Fibroblast of mammary gland (primary cell): ENCODE data around the gene CHKB.
A peak's percentile ranks its signal among the peaks of the same experiment; 100 is the strongest.

Experiments
- DNase-seq: peaks from one replicate; pipeline ENCODE4 v3.0.0-alpha.2; 2010; ENCODE audit warnings: low read depth
- H3K4me3 ChIP-seq: 2 replicates; pipeline ENCODE4 v1.5.1; 2011; ENCODE audit warnings: low read depth, mild to moderate bottlenecking, low read length, moderate library complexity; ENCODE audit not compliant: control insufficient read depth
- CTCF ChIP-seq: conservative IDR thresholded peaks from 2 replicates; pipeline ENCODE4 v1.5.1; 2011; ENCODE audit warnings: low read depth, low read length, inconsistent platforms; ENCODE audit not compliant: control insufficient read depth, insufficient read depth

Gene CHKB

DNA sequence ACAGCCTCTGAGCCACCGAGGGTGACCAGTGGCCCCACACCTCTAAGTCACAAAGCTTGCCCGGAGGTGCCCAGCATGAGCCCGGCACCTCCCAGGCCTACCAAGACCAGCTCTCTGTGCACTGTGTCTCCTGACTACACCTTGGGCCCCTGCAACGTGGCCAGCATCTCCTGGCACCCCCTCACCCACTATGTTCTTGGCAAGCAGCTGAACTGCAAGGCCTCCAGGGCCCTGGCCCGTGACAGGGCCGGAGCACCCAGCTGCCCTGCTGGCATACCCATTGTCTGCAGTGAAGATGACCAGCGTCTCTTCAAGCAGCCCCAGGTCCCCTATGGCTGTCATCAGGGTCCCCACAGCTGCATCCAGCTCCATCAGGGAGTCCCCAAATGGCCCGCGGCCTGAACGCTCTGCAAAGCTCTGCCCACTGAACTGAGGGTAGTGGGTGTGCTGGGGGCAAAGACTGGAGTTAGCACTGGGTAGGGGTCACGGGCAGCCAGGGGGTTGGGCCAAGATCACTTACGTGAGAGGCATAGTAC lies 43.7 kb upstream of the CHKB start:
- TF ChIP-seq CTCF = no peak
- no peak for DNase-seq
- no peak overlapping the region for H3K4me3 ChIP-seq

DNA sequence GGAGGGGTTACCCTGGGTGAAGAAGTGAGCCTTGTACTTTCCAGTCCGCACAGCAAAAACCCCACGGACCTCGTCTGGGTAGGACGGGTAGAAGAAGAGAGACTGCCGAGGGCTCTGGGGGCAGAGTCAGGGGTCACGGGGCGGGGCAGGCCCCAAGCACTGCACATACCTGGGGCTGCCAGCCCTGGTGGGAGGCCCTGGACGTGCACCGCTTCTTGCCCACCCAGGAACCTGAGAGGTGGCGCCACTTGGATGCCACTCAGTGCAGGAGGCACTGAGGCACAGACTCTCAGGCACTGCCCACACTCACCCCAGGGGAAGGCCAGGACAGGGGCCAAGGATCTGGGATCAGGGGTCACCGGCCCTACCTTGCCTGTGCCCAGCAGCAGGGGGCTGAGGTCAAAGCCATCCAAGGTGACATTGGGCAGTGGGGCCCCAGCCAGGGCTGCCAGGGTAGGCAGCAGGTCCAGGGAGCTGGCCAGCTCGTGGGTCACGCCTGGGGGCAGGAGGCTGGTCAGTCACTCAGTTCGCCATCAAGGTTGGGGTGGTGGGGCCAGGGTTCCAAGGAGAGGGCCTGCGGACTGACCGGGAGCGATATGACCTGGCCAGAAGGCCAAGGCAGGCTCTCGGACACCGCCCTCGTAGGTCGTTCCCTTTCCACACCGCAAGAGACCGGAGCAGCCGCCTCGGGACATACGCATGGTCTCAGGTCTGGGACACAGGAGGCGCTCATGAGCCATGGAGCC lies 43.1 kb upstream of the CHKB start:
- DNase-seq = no peak
- TF ChIP-seq CTCF = peak; percentile 3
- no peak overlapping the region for H3K4me3 ChIP-seq

- no peak for TF ChIP-seq CTCF
- H3K4me3 ChIP-seq = no peak overlapping the region
- DNase-seq = no peak
These were observed 42.5 kb upstream of the CHKB start for GRCh38 chr22:50625131-50625567.

DNA sequence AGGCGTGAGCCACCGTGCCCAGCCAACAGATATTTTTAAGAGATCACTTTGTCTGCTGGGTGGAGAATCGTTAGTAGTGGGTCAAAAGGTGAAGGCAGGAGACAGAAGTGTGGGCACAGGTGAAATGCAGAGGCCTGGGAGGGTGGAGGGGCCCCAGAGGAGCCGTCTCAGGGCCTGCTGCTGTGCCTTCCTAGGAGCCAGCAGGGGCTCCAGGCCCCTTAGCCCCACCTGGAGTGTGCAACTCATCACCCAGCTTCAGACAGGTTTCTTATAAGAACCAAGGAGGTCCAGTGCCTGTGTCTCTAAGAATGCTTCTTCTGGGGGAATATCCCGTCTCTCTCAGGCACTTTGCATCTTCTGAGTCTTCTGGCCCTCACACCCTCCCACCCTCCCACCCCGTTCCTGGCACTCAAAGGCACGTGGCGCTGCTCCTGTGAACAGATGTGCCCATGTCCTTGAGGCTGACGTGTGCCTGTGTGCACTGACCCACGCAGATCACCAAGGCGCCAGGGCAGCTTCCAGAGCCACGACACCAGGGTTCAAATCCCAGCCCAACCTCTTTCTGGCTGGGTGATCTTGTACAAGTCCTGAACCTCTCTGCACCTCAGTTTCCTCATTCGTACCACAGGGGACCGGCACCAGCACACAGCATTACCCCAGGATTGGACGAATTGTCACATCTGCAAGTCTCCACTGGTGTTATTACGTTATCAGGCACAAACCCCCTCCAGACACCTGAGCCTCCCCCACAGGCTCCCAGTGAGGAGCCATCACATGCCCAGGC lies 41.9 kb upstream of the CHKB start:
- TF ChIP-seq CTCF = no peak
- no peak for DNase-seq

DNA sequence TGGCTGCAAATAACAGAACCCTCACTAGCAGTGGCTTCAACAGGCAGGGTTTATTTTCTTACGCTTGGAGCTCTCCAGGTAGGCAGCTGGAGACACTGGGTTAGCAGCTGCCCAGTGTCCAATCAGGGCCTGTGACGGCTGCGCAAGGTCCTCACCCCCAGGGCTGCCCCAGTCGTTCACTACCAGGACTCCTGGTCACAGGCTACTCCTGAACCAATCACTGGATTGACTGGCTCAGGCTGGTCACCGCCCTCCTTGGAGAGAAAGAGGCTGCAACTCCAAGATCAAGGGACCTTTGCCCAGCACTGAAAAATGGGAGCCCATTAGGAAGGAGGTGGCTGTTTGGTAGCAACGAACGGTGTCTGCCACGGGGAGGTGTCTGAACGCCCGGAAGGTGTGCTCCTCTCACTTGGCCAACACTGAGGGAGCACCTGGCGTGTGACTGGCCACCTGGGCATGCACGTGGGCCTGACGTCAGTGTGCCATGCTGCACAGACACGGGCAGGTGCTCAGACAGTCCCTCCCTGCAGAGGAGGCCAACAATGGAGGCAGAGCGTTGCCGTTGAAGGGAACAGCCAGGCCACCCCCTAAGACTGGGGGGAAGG lies 40.2 kb upstream of the CHKB start:
- no peak for DNase-seq
- no peak for TF ChIP-seq CTCF
- no peak overlapping the region for H3K4me3 ChIP-seq

More for the DNA sequence above, 41.9 kb upstream of the CHKB start:
- H3K4me3 ChIP-seq = no peak overlapping the region

DNA sequence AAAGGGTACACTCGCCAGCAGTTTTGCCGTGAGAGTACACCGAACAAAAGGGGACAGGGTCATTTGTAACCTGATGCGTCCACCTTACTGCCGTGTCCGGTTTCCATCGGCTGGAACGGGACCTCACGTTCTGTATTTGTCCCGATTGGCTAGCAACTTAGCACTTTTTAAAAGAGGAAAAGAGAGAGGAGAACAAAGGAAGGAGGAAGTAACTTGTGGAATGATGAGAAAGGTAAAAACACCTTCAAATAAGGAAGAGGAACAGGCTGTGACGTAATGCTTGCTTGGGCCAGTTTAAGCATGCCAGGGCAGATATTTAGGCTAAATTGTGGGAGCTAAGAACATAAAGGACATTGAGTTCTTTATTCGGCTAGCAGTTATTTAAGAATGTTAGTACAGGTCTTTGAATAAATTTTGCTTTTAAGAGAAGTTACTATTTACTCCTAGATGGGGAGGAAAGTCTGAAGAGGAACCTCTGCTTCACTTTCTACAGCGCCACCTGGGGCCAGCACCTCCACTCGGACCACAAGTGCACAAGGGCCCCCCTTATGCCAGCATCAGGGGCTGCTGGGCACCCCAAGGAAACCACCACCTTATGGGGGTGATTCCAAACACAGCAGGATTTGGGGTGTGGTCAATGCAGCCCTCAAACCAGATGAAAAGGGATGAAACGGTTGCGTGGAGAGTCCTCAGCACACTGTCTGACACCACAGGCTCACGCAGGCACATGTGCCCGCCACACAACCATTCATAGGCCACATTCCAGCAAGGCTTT lies 39.5 kb upstream of the CHKB start:
- DNase-seq = no peak

More for the DNA sequence above, 39.5 kb upstream of the CHKB start:
- H3K4me3 ChIP-seq = no peak overlapping the region
- TF ChIP-seq CTCF = peak; percentile 1
